Measurements from ENCODE around the gene STK10.

Gene STK10

DNA sequence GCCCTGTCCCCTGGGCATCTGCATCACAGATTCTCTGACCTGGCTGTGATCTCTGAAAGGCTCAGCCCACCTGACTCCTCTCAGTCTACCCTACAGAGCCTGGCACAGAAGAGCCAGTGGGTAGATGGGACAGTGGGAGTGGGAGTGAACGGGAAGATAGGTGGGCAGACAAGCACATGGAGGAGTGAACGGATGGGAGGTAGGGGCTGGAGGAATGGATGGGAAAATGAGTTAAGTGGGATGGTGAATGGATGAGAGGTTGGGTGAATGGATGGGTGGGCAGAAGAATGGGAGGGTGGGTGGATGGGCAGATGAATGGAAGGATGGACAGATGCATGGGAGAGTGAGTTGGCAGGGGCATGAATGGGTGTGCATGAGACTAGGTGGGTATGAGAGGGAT lies 18.8 kb downstream of the STK10 start:
- Histone ChIP-seq H3K9me3 (ENCODE audit: control insufficient read depth, insufficient read depth, low read length) (no peaks in the 10 kb centered on the region), H3K27me3 (ENCODE audit: control insufficient read depth, low read length) (no peaks in the 10 kb centered on the region), H3K27ac (ENCODE audit: low read depth, low read length) (no peak overlapping the region), H3K36me3 (ENCODE audit: control insufficient read depth, low read length) (peaks cover 6% of the 10 kb centered on the region), H3K4me1 (ENCODE audit: control insufficient read depth, low read length) (peaks cover 9% of the 10 kb centered on the region), H3K4me2 (ENCODE audit: low read length) (no peak overlapping the region), H3K79me2 (ENCODE audit: control insufficient read depth, low read length) (peaks cover 32% of the 10 kb centered on the region), H3K9me2 (replicated peaks; ENCODE audit: control insufficient read depth, low read length) (no peaks in the 10 kb centered on the region), H4K20me1 (ENCODE audit: control insufficient read depth, insufficient read depth, low read depth, low read length) (no peaks in the 10 kb centered on the region), H3F3A (ENCODE audit: control insufficient read depth, insufficient read depth) (no peaks in the 10 kb centered on the region), H3K4me3 (ENCODE audit: low read length) (no peak overlapping the region)
- no peak for TF ChIP-seq EZH2phosphoT487 (IDR thresholded peaks at IDR 0.05; ENCODE audit: borderline replicate concordance, low read length)
- TF ChIP-seq, protein P1, sequence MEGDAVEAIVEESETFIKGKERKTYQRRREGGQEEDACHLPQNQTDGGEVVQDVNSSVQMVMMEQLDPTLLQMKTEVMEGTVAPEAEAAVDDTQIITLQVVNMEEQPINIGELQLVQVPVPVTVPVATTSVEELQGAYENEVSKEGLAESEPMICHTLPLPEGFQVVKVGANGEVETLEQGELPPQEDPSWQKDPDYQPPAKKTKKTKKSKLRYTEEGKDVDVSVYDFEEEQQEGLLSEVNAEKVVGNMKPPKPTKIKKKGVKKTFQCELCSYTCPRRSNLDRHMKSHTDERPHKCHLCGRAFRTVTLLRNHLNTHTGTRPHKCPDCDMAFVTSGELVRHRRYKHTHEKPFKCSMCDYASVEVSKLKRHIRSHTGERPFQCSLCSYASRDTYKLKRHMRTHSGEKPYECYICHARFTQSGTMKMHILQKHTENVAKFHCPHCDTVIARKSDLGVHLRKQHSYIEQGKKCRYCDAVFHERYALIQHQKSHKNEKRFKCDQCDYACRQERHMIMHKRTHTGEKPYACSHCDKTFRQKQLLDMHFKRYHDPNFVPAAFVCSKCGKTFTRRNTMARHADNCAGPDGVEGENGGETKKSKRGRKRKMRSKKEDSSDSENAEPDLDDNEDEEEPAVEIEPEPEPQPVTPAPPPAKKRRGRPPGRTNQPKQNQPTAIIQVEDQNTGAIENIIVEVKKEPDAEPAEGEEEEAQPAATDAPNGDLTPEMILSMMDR (IDR thresholded peaks at IDR 0.05; ENCODE audit: low read depth, low read length, poor library complexity, severe bottlenecking) = no peak

DNA sequence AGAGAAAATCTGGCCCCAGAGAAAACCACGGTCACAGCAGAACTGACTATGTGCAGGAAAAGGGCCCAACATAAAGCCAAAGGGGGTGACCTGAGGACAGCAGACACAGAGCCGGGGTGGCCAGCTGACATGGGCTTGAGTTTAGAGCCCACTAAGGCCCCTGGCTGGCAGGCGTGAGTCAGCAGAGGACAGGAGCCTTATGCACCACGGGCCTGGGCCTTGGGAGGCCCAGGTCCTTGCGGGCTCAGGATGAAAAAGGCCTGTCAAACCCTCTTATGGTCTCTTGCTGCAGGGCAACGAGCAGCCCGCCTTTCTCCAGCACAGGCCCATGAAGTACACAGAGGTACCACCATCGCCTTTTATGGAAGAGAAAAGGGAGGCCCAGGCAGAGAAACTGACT lies 19.7 kb downstream of the STK10 start:
- no peaks in the 10 kb centered on the region; the same call in 1 of the 2 replicates for H4K20me1 ChIP-seq (ENCODE audit: control insufficient read depth, insufficient read depth, low read depth, low read length)

DNA sequence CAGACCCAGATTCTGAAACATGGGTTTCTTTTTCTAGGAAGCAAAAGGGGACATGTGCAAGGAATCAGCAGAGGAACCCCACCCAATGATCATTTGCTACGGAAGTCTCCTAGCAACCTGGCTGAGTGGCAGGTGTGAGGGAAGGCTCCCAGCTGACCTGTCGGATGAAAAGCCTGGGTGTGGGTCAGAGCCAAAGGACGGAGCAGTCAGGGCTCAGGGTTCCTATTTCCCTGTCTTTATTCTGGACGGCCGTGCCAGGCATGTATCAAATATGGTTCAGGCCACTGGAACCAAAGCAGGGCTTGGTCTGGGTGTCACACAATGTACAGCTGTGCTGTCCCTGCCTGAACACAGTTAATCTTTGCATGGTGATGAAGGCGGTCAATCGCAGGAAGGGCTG lies 20.1 kb downstream of the STK10 start:
- Histone ChIP-seq H3K36me3 (ENCODE audit: control insufficient read depth, low read length) (no peaks in the 10 kb centered on the region), H4K20me1 (ENCODE audit: control insufficient read depth, insufficient read depth, low read depth, low read length) (no peaks in the 10 kb centered on the region; the same call in 1 of the 2 replicates), H3K4me3 (ENCODE audit: low read length) (no peak overlapping the region), H3K4me2 (ENCODE audit: low read length) (no peak overlapping the region), H3K79me2 (ENCODE audit: control insufficient read depth, low read length) (peaks cover 23% of the 10 kb centered on the region), H3K4me1 (ENCODE audit: control insufficient read depth, low read length) (no peaks in the 10 kb centered on the region), H3F3A (ENCODE audit: control insufficient read depth, insufficient read depth) (no peaks in the 10 kb centered on the region), H3K27ac (ENCODE audit: low read depth, low read length) (no peak overlapping the region), H3K9me2 (replicated peaks; ENCODE audit: control insufficient read depth, low read length) (no peaks in the 10 kb centered on the region), H3K9me3 (ENCODE audit: control insufficient read depth, insufficient read depth, low read length) (no peaks in the 10 kb centered on the region), H3K27me3 (ENCODE audit: control insufficient read depth, low read length) (no peaks in the 10 kb centered on the region)
- TF ChIP-seq, protein P1 (IDR thresholded peaks at IDR 0.05; ENCODE audit: low read depth, low read length, poor library complexity, severe bottlenecking) = no peak
- no peak for TF ChIP-seq EZH2phosphoT487 (IDR thresholded peaks at IDR 0.05; ENCODE audit: borderline replicate concordance, low read length)

More for the DNA sequence above, 19.7 kb downstream of the STK10 start:
- H3K36me3 ChIP-seq (ENCODE audit: control insufficient read depth, low read length) = no peaks in the 10 kb centered on the region; the same call in 1 of the 2 replicates
- no peaks in the 10 kb centered on the region for H3F3A ChIP-seq (ENCODE audit: control insufficient read depth, insufficient read depth)
- H3K4me1 ChIP-seq (ENCODE audit: control insufficient read depth, low read length) = peaks cover under 1% of the 10 kb centered on the region; the same call in 1 of the 2 replicates
- H3K9me2 ChIP-seq (replicated peaks; ENCODE audit: control insufficient read depth, low read length) = no peaks in the 10 kb centered on the region
- no peaks in the 10 kb centered on the region for H3K9me3 ChIP-seq (ENCODE audit: control insufficient read depth, insufficient read depth, low read length)
- peaks cover 24% of the 10 kb centered on the region for H3K79me2 ChIP-seq (ENCODE audit: control insufficient read depth, low read length)
- no peaks in the 10 kb centered on the region for H3K27me3 ChIP-seq (ENCODE audit: control insufficient read depth, low read length)
- TF ChIP-seq, protein P1 (IDR thresholded peaks at IDR 0.05; ENCODE audit: low read depth, low read length, poor library complexity, severe bottlenecking) = no peak
- TF ChIP-seq EZH2phosphoT487 (IDR thresholded peaks at IDR 0.05; ENCODE audit: borderline replicate concordance, low read length) = no peak
- H3K4me2 ChIP-seq (ENCODE audit: low read length) = no peak overlapping the region
- no peak overlapping the region for H3K4me3 ChIP-seq (ENCODE audit: low read length)
- no peak overlapping the region for H3K27ac ChIP-seq (ENCODE audit: low read depth, low read length)

Measured in DOHH2 (cell line).